NCI-H510A treated with DMSO at 0.1 percent for 48 hours (cell line): ENCODE measurements around the gene CAMTA1.

ENCODE experiments used
- DNase-seq: peaks from one replicate; lab custom pipeline; 2025; lab: John Stamatoyannopoulos, UW

CAMTA1 gene

GRCh38 chr1:7198664-7199063, 413.4 kb downstream of the CAMTA1 start:
- no peak for DNase-seq

GRCh38 chr1:7199077-7199779, 414.0 kb downstream of the CAMTA1 start:
- no peak for DNase-seq

GRCh38 chr1:7207875-7208646, 422.8 kb downstream of the CAMTA1 start:
- peak; percentile 87 for DNase-seq

GRCh38 chr1:7208647-7209180, 423.5 kb downstream of the CAMTA1 start:
- DNase-seq: no peak

GRCh38 chr1:7209336-7209735, 424.1 kb downstream of the CAMTA1 start:
- no peak for DNase-seq

- DNase-seq: peak; percentile 88
Measured at GRCh38 chr1:7218210-7218832, 433.1 kb downstream of the CAMTA1 start.

- peak; percentile 91 for DNase-seq
Measured at GRCh38 chr1:7219031-7219430, 433.8 kb downstream of the CAMTA1 start.

GRCh38 chr1:7220007-7220406, 434.8 kb downstream of the CAMTA1 start:
- DNase-seq: no peak

GRCh38 chr1:7220712-7221252, 435.5 kb downstream of the CAMTA1 start:
- DNase-seq: no peak

GRCh38 chr1:7221826-7222694, 436.8 kb downstream of the CAMTA1 start:
- DNase-seq: no peak

- DNase-seq: no peak
Measured at GRCh38 chr1:7222695-7223015, 437.4 kb downstream of the CAMTA1 start.

- DNase-seq: peak; percentile 38
Measured at GRCh38 chr1:7223334-7224080, 438.3 kb downstream of the CAMTA1 start.

- DNase-seq: no peak
Measured at GRCh38 chr1:7224081-7224534, 438.9 kb downstream of the CAMTA1 start.

- peak; percentile 95 for DNase-seq
Measured at GRCh38 chr1:7224644-7225043, 439.4 kb downstream of the CAMTA1 start.

- no peak for DNase-seq
Measured at GRCh38 chr1:7225711-7226505, 440.7 kb downstream of the CAMTA1 start.

- DNase-seq: no peak
Measured at GRCh38 chr1:7227654-7228053, 442.4 kb downstream of the CAMTA1 start.

GRCh38 chr1:7228252-7228961, 443.2 kb downstream of the CAMTA1 start:
- DNase-seq: peak; percentile 43

- peak; percentile 67 for DNase-seq
Measured at GRCh38 chr1:7229186-7229585, 443.9 kb downstream of the CAMTA1 start.
